Hematopoietic multipotent progenitor cell treated with erythropoietin and hydrocortisone succinate and interleukin-3 and kit ligand, for 15 days (in vitro differentiated cells): ENCODE data around the gene C12orf42.

ENCODE experiments used
- DNase-seq: peaks from one replicate; pipeline ENCODE4 v3.0.0-alpha.2; 2015; ENCODE audit warnings: low spot score

C12orf42 gene

GRCh38 chr12:103336940-103337339 is 158.8 kb downstream of the C12orf42 start:
- no peak for DNase-seq

- DNase-seq: no peak
Measured at GRCh38 chr12:103334466-103334865, 161.3 kb downstream of the C12orf42 start.

GRCh38 chr12:103333676-103334075 is 162.1 kb downstream of the C12orf42 start:
- DNase-seq: no peak

GRCh38 chr12:103331643-103332042 is 164.1 kb downstream of the C12orf42 start:
- no peak for DNase-seq

GRCh38 chr12:103330672-103331071 is 165.1 kb downstream of the C12orf42 start:
- no peak for DNase-seq

GRCh38 chr12:103327676-103328075 is 168.1 kb downstream of the C12orf42 start:
- no peak for DNase-seq

GRCh38 chr12:103326190-103326589 is 169.6 kb downstream of the C12orf42 start:
- no peak for DNase-seq

GRCh38 chr12:103318566-103318965 is 177.2 kb downstream of the C12orf42 start:
- DNase-seq: no peak

GRCh38 chr12:103317220-103317619 is 178.5 kb downstream of the C12orf42 start:
- no peak for DNase-seq

- no peak for DNase-seq
Measured at GRCh38 chr12:103314786-103315185, 181.0 kb downstream of the C12orf42 start.

GRCh38 chr12:103313894-103314293 is 181.9 kb downstream of the C12orf42 start:
- no peak for DNase-seq

GRCh38 chr12:103312742-103313354 is 182.9 kb downstream of the C12orf42 start:
- DNase-seq: no peak

- no peak for DNase-seq
Measured at GRCh38 chr12:103310546-103311270, 185.1 kb downstream of the C12orf42 start.

- no peak for DNase-seq
Measured at GRCh38 chr12:103308396-103308795, 187.4 kb downstream of the C12orf42 start.

- DNase-seq: no peak
Measured at GRCh38 chr12:103303484-103303883, 192.3 kb downstream of the C12orf42 start.

GRCh38 chr12:103301642-103302591 is 193.9 kb downstream of the C12orf42 start:
- DNase-seq: no peak

- DNase-seq: no peak
Measured at GRCh38 chr12:103288016-103288415, 207.8 kb downstream of the C12orf42 start.

- no peak for DNase-seq
Measured at GRCh38 chr12:103282124-103282523, 213.6 kb downstream of the C12orf42 start.

- DNase-seq: no peak
Measured at GRCh38 chr12:103279444-103279843, 216.3 kb downstream of the C12orf42 start.

GRCh38 chr12:103278329-103278728 is 217.4 kb downstream of the C12orf42 start:
- DNase-seq: no peak

- no peak for DNase-seq
Measured at GRCh38 chr12:103273645-103274044, 222.1 kb downstream of the C12orf42 start.

- DNase-seq: no peak
Measured at GRCh38 chr12:103272949-103273348, 222.8 kb downstream of the C12orf42 start.

- no peak for DNase-seq
Measured at GRCh38 chr12:103269946-103270345, 225.8 kb downstream of the C12orf42 start.
